Measurements from ENCODE around the gene LMAN1L.

DNA sequence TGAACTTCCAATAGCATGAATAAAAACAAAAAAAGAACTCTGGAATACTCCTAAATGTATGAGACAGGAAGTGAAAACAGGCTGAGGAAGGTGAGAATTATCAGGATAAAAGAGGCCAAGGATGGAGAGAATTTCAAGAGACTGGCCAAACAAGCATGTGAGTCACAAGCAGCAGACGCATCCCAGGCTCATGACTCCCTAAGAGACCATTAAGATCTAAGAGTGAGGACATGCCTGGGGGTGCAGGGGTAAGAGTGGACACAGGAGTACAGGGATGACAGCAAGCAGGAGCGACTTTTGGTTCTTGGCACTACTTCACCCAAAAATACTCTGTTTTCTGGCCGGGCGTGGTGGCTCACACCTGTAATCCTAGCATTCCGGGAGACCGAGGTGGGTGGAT lies 53.5 kb downstream of the LMAN1L start:
- TF ChIP-seq, protein P1, sequence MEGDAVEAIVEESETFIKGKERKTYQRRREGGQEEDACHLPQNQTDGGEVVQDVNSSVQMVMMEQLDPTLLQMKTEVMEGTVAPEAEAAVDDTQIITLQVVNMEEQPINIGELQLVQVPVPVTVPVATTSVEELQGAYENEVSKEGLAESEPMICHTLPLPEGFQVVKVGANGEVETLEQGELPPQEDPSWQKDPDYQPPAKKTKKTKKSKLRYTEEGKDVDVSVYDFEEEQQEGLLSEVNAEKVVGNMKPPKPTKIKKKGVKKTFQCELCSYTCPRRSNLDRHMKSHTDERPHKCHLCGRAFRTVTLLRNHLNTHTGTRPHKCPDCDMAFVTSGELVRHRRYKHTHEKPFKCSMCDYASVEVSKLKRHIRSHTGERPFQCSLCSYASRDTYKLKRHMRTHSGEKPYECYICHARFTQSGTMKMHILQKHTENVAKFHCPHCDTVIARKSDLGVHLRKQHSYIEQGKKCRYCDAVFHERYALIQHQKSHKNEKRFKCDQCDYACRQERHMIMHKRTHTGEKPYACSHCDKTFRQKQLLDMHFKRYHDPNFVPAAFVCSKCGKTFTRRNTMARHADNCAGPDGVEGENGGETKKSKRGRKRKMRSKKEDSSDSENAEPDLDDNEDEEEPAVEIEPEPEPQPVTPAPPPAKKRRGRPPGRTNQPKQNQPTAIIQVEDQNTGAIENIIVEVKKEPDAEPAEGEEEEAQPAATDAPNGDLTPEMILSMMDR (IDR thresholded peaks at IDR 0.05 in 4 of 5, conservative IDR thresholded peaks at IDR 0.05 in 1 of 5): no peak
- no peak for TF ChIP-seq POLR2A (IDR thresholded peaks at IDR 0.05)
